CD4-positive, alpha-beta T cell treated with Interleukin-15 for 4 hours (primary cell): ENCODE data around the gene ELOA.
"Not testable (repeated sequence)": the region's sequence is repeated elsewhere in the genome, so short reads cannot be mapped to it uniquely, and the experiment has no call there.

ENCODE experiments used
- DNase-seq: peaks from one replicate; pipeline ENCODE4 v3.0.0-alpha.2; 2020; ENCODE audit warnings: low spot score

Gene ELOA

GRCh38 chr1:23733281-23733680 is 10.0 kb upstream of the ELOA start:
- not testable (repeated sequence) for DNase-seq

GRCh38 chr1:23736437-23737134 is 6.7 kb upstream of the ELOA start:
- DNase-seq = no peak

- no peak for DNase-seq
Observed at GRCh38 chr1:23741609-23742008, 1.7 kb upstream of the ELOA start.

- no peak for DNase-seq
Observed at GRCh38 chr1:23742670-23743286, 493 bp upstream of the ELOA start.

GRCh38 chr1:23745515-23745914 is 2.2 kb downstream of the ELOA start:
- DNase-seq = peak; percentile 18

GRCh38 chr1:23748016-23748415 is 4.7 kb downstream of the ELOA start:
- DNase-seq = no peak

GRCh38 chr1:23751050-23751814 is 8.0 kb downstream of the ELOA start:
- DNase-seq = peak; percentile 37

- no peak for DNase-seq
Observed at GRCh38 chr1:23751815-23752200, 8.5 kb downstream of the ELOA start.

GRCh38 chr1:23752909-23753308 is 9.6 kb downstream of the ELOA start:
- DNase-seq = no peak

- no peak for DNase-seq
Observed at GRCh38 chr1:23756676-23757075, 13.4 kb downstream of the ELOA start.

- DNase-seq = no peak
Observed at GRCh38 chr1:23757812-23758211, 14.5 kb downstream of the ELOA start.

- DNase-seq = no peak
Observed at GRCh38 chr1:23759277-23759676, 16.0 kb downstream of the ELOA start.

GRCh38 chr1:23763041-23763577 is 19.8 kb downstream of the ELOA start:
- DNase-seq = no peak

GRCh38 chr1:23768733-23769132 is 25.5 kb downstream of the ELOA start:
- no peak for DNase-seq

GRCh38 chr1:23772049-23772853 is 29.0 kb downstream of the ELOA start:
- DNase-seq = peak; percentile 88

- DNase-seq = no peak
Observed at GRCh38 chr1:23772854-23773242, 29.6 kb downstream of the ELOA start.

GRCh38 chr1:23774174-23774880 is 31.1 kb downstream of the ELOA start:
- no peak for DNase-seq

GRCh38 chr1:23776217-23776616 is 32.9 kb downstream of the ELOA start:
- DNase-seq = no peak

GRCh38 chr1:23777979-23778814 is 34.9 kb downstream of the ELOA start, which contains the start of gene PITHD1:
Gene PITHD1 (plus strand): TSS chr1:23778418. CDS start chr1:23778516, 98 bp downstream.
- DNase-seq = peak; percentile 76

GRCh38 chr1:23779826-23780371 is 36.6 kb downstream of the ELOA start:
- DNase-seq = no peak
